Globus pallidus (tissue), 1 donor: ENCODE data around the gene MYO5A.

Experiments
- DNase-seq: peaks from one replicate; pipeline ENCODE4 v3.0.0-alpha.2; 2015; ENCODE audit warnings: low spot score

The MYO5A gene

GRCh38 chr15:52362497-52362896, 166.2 kb downstream of the MYO5A start:
- DNase-seq = no peak

GRCh38 chr15:52361975-52362494, 166.6 kb downstream of the MYO5A start:
- DNase-seq = no peak

GRCh38 chr15:52361494-52361893, 167.2 kb downstream of the MYO5A start:
- no peak for DNase-seq

GRCh38 chr15:52360229-52361203, 168.2 kb downstream of the MYO5A start:
- DNase-seq = peak; percentile 72

GRCh38 chr15:52359722-52360121, 169.0 kb downstream of the MYO5A start:
- no peak for DNase-seq

- DNase-seq = no peak
These were observed 170.7 kb downstream of the MYO5A start for GRCh38 chr15:52357949-52358348.

GRCh38 chr15:52352086-52352485, 176.6 kb downstream of the MYO5A start:
- DNase-seq = no peak

- no peak for DNase-seq
These were observed 177.3 kb downstream of the MYO5A start for GRCh38 chr15:52351206-52351908.

GRCh38 chr15:52350423-52350822, 178.3 kb downstream of the MYO5A start:
- no peak for DNase-seq

- no peak for DNase-seq
These were observed 179.5 kb downstream of the MYO5A start for GRCh38 chr15:52349052-52349700.

GRCh38 chr15:52348056-52348745, 180.5 kb downstream of the MYO5A start:
- no peak for DNase-seq

- DNase-seq = no peak
These were observed 184.1 kb downstream of the MYO5A start for GRCh38 chr15:52344592-52344991.

GRCh38 chr15:52343831-52344230, 184.8 kb downstream of the MYO5A start:
- no peak for DNase-seq

- no peak for DNase-seq
These were observed 188.6 kb downstream of the MYO5A start for GRCh38 chr15:52340093-52340492.

- no peak for DNase-seq
These were observed 189.8 kb downstream of the MYO5A start for GRCh38 chr15:52338891-52339290.

- no peak for DNase-seq
These were observed 190.6 kb downstream of the MYO5A start for GRCh38 chr15:52338058-52338457.

- DNase-seq = no peak
These were observed 191.4 kb downstream of the MYO5A start for GRCh38 chr15:52337198-52337853.

- DNase-seq = no peak
These were observed 192.2 kb downstream of the MYO5A start for GRCh38 chr15:52336529-52336928.

GRCh38 chr15:52334491-52335160, 194.1 kb downstream of the MYO5A start:
- no peak for DNase-seq

GRCh38 chr15:52331490-52332240, 197.0 kb downstream of the MYO5A start:
- peak; percentile 66 for DNase-seq
